Stimulated activated CD4-positive, alpha-beta T cell treated with anti-CD3 and anti-CD28 coated beads, Interleukin-1b, Interleukin-23, amount 100 ng/mL, for 48 hours (primary cell): ENCODE measurements around the gene GPX7.

ENCODE experiments used
- DNase-seq: peaks from one replicate; pipeline ENCODE4 v3.0.0-alpha.2; 2020

The GPX7 gene

DNA sequence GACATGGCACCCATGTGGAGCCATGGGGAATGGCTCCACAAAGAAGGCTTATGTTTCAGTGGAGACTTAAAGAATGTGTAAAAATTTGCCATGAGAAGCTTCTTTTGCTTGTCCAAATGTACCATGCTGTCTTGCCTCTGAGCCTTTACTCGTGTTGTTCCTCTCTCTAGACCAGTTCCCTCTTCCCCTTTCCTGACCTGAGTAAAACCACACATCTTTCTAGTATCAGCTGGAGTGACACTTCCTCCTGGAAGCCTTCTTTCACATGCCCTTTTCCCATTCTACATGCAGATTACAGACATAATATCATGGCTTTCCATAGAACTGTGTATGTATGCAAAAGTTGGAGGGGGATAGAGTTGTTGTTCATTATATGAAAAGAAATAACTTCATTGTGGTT, 13.6 kb upstream of the GPX7 start:
- no peak for DNase-seq

DNA sequence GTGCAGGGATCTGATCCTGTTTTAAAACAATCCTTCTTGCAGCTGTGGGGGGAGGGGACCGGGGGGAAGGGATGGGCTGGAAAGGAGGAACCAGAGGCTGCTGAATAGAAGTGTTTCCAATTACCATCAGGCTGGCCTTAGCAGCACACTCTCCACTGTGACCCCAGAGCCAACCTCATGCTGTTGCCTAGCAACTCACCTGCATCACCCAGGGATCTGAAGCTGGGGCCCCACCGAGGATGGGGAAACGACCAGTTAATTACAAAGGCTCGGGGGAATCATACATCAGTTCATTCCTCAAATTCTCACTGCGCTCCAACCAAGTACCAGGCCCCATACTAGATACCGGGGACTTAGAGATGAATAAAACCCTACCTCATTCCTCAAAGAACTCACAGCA, 11.9 kb upstream of the GPX7 start:
- DNase-seq = no peak

DNA sequence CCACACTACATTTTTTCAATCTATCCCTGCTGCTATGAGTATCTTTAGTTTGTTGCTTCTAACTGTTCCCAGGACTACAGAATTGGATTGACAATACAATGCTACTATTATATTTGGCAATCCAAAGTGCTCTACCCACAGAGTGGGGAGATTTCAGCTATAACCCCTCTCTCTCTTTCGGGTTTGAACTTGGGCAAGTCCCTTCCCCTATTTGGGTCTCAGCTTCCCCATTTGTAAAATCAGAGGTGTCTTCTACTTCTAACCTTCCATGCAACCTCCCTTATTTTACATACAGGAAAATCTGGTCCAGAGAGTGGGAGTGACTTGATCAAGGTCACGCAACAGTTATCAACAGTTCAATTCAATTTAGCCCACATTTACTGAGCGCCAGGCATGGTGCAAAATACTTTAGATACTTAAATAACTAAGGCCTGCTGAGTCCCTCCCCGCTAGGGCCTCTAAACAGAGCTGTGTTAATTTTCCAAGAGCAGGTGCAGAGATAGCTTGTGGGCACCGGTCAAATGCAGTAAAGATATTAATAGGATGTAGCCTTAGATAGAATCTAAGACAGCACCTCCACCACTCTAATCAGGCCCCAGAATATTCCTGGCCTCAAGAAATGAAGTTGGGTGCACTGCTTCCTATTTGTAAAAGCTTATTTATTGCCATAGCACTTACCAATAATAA, 9.4 kb upstream of the GPX7 start:
- no peak for DNase-seq

DNA sequence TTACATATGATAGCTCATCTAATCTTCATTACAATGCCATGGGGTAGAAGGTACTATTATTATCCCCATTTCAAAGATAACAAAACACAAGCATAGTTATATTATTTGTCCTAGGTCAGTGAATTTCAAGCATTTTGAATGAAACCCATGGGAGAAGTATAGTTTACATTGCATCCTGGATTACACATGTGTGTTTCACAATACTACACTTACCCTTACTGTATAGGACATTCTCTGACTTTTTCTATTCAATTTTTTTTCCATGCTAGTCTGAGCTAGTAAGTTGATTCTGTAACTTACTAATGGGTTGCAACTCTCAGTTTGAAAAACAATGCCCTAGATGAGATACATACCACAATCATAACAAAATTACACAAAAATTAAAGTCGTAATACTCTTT, 8.7 kb upstream of the GPX7 start:
- no peak for DNase-seq

DNA sequence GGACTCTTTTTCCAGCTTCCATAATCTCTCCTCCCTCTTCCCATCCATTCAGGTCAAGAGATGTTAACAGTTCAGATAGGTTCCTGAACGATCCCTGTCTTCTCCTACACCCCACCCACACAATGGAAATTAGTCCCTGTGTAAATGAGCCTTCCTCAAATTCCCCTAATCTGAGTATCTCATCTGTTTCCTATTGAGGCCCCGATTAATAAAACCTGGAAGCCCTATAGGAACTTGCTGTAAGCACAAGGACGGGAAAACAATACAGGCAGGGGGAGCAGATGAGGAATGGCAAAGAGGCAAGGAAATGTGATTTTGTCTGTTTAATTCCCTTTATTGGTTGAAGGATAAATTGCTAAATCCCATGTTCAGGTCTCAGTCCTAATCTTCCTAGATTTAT, 7.1 kb upstream of the GPX7 start:
- DNase-seq = no peak

DNA sequence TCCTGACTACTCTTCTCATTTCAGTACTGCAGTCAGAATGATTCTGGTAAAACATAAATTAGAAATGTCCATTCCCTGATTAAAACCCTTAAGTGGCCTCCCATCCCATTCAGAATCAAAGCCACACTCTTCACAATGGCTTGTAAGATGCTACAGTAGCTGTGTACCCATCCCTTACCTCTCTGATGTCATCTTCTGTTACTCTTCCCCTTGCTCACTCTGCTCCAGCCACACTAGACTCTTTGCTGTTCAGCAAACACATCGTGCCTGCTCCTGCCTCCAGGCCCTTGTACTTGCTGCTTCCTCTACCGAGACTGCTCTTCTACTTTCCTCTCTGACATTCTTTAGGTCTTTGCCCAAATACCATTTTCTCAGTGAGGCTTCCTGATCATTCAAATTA, 4.3 kb upstream of the GPX7 start:
- DNase-seq = no peak

DNA sequence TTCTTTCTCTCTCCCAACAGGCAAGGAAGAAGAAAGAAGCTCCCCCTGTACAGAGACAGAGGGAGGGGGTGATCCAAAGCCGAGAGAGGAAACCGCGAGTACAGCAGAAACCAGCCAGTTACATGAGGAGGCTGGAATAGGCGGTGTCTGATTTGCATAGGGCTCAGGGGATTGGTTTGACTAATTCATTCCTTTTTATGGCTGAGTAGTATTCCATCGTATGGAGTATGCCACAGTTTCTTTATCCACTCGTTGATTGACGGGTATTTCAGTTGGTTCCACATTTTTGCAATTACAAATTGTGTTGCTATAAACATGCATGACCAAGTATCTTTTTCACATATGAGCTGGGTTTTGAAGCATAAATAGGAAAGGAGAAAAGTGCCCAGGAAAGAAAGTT, 3.4 kb upstream of the GPX7 start:
- no peak for DNase-seq

DNA sequence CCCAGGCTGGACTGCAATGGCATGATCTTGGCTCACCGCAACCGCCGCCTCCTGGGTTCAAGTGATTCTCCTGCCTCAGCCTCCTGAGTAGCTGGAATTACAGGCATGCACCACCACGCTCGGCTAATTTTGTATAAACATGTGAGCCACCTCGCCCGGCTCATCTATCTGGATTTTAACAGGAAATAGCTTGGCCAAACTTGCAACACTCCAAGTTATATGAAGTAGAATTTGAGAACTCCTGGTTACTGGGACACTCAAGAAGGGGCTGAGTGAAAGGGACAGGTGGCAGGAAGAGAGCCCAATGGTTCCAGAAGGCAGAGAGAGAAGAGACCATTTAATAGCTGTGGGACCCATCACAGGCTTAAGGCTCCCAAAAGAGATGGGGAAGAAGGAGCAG, 2.9 kb upstream of the GPX7 start:
- DNase-seq = no peak

DNA sequence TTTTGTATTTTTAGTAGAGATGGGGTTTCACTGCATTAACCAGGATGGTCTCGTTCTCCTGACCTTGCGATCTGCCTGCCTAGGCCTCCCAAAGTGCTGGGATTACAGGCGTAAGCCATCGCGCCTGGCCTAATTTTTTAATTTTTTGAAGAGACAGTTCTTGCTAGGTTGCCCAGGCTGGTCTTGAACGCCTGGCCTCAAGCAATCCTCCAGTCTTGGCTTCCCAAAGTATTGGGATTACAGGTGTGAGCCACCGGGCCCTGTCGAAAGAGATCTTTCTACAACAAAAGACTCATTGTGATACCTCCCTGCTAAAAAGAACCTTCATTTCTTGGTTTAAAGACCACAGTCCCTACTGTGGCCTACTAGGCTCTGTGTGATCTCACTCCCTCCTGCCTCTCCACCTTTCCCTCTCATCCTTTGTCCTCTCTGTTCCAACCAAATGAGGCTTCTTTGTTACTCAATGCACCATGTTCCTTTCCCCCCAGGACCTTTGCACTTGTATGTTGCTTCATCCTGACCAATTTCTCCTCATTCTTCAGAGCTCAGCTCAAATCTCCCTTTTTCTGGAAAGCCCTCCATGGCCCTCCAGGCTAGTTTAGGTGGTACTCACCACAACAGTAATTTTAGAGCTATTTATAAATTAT, 1.5 kb upstream of the GPX7 start:
- DNase-seq = no peak

DNA sequence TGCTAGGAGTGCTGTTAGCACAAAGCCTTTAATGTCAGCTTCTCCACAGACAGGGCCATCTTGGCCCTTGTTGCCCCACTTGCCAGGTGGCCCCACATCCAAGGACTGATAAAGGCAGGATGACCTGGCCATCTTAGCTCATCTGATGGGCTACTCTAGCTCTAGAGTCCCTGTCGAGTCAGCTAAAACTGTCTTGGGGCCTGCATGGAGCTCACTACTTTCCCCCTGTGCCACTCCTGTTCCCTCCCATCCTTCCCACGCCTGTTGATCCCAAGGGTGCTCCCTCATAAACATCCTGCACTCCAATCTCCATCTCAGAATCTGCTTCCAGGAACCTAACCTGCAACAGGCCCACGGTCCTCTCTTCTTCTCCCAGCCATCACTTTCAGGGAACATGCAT, 652 bp upstream of the GPX7 start:
- no peak for DNase-seq

DNA sequence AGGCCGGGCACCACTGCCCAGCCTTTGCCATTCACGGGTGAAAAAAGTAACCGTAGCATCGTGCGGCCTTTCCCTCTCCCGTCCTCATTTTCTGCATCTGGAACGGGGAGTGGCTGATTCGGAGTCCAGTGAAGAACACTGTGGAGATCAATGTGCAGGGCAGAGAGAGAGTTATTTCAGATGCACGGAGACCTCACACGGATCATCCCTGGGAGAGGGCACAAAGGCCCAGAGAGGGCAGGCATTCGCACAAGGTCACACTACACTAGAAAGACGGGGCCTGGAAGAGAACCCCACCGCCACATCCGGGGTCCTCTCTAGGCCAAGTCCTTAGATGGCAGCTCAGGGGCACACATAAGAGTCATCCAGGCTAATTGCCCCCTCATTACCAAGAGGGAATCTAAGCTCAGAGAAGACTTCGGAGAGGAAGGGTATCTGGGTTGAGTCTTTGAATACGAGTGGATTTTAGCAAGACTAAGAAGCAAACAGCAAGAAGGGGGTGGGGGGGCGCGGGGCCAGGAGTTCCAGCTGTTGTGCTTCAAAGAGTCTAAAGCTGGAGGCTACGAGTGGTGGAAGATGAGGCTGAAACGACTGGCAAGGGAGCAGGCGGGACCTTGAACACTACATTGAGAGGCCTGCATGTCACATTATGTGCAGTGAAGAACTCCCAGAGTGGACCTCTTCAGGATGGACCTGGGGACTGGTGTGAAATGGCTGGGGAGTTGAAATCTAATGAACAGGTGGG, 857 bp downstream of the GPX7 start:
- DNase-seq = peak; percentile 7

DNA sequence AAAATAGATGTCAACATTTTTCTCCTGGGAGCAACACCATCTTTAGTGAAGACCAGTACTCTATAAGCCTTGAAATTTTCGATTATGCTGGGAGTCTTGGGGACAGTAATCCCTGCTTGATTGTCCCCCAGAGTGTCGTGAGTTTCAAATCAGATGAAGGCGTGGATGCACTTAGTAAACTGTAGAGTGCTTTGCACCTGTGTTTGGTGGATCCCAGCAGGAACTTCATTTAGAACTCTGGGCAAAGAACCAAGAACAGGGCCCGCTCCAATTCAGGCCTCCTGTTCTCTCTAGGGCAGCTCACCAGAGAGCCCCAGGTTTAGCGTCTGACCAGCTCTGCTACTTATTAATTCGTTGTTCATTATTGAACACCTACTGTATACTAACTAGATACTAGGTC, 1.5 kb downstream of the GPX7 start:
- DNase-seq = no peak

DNA sequence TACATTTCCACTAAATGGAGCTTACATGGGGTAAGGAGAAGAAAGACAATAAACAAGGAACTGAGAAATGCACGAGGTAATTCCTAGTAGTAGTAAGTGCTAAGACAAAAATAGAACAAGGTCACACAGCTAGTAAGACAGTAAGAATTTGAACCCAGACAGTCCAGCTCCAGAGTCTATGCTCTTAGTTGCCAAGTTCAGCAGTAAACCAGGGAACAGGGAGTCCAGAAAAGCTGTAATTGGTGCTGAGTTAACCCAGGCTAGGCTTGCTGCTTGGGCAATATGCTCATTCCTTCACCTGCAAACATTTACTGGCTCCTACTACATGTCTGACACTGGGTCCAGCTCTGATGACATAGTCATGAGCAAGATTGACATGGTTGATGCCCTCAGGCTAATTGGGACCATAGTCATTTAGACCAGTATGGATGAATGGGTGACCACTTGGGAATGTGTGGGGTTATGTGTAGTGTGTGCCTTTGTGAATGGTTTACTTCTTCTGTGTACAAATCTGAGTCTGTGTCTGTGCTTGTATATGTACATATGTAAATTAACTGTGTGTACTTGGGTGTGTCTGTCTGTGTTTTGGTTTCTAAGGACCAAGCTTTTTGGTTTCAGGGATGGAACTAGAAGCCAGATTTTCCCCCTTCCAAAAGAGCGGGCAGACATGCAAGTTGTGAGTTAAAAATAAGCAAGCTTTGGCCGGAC, 2.0 kb downstream of the GPX7 start:
- no peak for DNase-seq

DNA sequence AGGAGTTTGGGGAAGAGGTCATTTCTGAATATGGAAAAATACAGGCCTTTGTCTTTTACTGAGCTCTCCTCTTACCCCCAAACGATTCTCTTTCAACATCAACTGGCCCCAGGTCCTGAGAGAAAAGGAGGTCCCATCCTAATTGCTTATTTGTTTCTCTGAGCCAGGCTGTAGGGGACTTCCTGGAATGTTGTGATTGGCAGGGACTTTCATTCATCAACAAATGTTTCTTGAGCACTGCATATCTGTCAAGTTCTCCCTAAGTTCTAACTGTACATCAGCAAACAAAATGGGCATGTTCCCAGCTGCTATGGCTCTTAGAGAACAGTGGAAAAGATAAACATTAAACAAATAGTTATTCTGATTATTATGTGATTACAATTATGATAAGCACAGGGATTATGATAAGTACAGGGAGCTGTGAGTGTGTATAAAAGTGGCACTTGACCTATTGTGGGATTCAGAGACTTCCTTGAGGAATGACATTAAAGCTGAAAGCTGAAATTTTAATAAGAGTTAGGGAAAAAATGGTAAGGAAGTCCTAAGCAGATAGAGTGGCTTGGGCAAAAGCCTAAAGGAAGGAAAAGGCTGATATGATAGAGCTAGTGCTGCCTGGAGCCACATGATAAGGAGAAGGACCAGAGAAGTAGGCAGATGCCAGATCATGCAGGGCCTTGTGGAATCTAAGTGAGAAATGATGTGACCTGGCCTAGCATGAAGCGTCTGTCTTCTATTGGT, 11.6 kb downstream of the GPX7 start:
- DNase-seq = no peak

DNA sequence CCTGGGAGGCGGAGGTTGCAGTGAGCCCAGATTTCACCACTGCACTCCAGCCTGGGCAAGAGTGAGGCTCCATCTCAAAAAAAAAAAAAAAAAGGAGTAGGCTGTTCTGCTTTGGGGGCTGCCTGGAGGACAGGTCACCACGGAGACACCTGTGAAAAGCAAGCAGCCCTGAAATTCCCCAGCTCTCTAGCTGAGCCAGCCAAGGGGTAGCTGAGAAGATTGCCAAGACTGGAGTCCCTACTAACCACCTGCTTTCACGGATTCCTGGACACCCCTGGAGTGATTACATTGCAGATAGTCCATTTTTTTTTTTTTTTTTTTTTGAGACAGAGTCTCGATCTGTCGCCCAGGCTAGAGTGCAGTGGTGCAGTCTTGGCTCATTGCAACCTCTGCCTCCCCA, 12.5 kb downstream of the GPX7 start:
- no peak for DNase-seq

DNA sequence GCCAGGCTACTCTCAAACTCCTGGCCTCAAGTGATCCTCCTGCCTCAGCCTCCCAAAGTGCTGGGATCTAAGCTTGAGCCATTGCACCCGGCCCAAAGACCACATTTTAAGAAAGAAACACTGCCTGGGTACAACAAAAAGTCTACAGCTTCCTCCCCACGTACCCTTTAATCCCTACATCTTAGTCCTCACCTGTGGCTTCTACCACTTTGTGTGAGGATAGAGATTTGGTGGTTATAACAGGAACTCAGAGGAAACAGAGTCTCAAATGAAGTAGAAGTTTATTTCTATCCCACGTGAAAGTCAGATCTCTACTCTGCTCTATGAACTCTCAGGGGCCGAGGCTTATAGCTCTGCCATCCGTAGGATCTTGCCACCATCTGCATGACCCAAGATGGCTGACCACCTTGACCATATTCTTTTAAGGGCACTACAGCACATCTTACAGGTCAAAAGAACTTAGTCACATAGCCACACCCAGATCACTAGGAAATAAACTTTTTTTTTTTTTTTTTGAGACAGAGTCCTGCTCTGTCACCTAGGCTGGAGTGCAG, 13.4 kb downstream of the GPX7 start:
- DNase-seq = no peak

DNA sequence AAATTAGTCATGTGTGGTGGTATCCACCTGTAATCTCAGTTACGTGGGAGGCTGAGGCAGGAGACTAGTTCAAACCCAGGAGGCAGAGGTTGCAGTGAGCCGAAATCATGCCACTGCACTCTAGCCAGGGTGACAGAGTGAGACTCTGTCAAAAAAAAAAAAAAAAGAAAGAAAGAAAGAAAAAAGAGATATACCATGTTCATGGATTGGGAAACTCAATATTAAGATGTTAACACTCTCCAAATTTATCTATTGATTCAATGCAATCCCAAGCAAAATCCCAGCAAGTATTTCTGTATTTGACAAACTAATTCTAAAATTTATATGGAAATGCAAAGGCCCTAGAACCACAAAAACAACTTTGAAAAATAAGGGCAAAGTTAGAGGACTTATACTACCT, 19.8 kb downstream of the GPX7 start:
- no peak for DNase-seq

DNA sequence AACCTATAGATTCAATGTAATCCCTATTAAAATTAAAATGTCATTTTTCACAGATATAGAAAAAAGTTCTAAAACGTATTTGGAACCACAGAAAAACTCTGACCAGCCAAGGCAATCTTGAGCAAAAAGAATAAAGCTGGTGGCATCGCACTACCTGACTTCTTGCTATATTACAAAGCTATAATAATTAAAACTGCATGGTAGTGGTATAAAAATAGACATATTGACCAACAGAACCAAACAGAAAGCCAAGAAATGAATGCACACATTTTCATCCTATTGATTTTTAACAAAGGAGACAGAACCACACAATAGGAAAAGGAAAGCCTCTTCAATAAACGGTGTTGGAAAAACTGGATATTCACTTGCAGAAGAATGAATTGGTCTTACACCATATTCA, 21.6 kb downstream of the GPX7 start:
- no peak for DNase-seq

DNA sequence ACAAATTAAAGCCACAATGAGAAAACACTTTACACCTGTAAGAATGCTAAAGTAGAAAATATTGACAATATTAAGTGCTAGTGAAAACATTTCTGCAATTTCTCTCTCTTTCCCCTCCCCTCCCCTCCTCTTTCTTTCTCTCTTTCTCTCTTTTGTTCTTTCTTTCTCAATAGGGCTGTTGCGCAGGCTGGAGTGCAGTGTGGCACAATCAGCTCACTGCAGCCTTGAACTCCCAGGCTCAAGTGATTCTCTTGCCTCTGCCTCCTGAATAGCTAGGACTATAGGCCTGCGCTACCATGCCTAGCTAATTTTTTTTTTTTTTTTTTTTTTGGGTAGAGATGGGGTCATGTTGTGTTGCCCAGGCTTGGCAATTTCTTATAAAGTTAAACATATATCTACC, 24.9 kb downstream of the GPX7 start:
- DNase-seq = no peak

DNA sequence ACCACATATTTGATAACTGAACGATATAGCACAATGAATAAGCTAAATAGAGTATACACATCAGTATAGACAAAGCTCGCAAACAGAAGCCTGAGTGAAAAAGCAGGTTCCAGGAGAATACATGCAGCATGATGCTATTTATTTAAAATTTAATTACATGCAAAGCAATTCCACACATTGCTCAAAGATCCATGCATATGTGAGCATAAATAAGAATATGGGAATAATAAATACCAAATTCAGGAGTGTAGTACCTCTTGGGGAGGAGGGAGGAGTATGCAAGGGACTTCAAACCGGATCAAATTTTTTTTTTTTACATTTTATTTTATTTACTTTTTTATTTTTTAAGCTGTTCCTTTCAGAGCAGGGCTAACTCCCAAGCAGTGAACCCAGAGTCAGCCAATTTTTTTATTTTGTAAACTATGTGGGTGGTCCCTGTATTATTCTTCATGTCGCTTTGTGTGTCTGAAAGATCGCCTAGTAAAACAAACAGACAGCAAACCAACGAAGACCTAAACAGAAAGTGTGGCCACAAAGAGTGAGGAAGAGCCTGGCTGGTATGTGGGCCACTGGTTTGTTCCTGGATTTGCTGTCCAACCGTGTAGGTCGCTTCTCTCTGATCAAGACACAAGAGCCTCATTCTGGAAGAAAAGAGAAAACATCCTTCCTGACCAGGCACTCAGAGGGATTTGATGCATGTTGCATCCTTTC, 26.6 kb downstream of the GPX7 start:
- DNase-seq = no peak

DNA sequence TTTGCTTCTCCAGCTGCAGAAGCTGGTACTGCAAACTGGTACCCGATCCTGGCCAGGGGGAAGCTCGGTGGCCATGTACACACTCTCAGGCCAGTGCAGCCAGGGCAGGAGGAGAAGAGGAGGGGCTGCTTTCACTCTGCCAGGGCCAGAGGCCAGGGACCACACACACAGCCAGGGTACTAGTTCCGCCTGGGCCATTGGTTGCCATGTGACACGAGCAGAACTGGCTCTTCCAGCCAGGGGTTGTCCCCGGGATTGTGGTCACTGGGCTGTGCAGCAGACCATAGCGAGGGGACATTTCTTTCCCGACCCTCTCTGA, 27.1 kb downstream of the GPX7 start:
- no peak for DNase-seq

DNA sequence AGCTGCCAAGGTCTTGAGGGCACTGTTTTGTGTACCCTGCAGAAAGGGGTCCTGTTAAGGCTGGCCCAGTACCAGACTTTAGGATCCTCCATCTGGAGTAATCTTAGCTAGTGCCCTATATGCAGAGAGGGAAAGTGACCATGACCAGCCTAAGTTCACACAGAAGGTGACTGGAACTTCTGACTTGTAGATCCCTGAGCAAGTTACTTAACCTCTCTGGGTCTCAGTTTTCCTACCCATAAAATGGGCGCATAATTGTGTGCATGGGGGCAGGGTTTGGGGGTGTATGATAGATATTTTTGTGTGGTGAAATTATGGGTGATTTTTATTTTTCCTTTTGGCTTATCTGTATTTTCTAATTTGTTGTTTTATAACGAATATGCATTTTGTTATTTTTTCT, 27.5 kb downstream of the GPX7 start:
- DNase-seq = no peak
